HG02884 (cell line): ENCODE measurements around the gene FBXL15.

ENCODE experiments used
- ATAC-seq: cut with Tn5 transposase; IDR thresholded peaks from one replicate; pipeline ENCODE4 v1.9.1; 2021; ENCODE audit warnings: mild to moderate bottlenecking, moderate library complexity; ENCODE audit not compliant: unreplicated experiment

FBXL15 gene

GRCh38 chr10:102397222-102398171, 23.1 kb upstream of the FBXL15 start:
- no peak for ATAC-seq

- ATAC-seq, result no peak
Observed at GRCh38 chr10:102398172-102399020, 22.2 kb upstream of the FBXL15 start.

DNA sequence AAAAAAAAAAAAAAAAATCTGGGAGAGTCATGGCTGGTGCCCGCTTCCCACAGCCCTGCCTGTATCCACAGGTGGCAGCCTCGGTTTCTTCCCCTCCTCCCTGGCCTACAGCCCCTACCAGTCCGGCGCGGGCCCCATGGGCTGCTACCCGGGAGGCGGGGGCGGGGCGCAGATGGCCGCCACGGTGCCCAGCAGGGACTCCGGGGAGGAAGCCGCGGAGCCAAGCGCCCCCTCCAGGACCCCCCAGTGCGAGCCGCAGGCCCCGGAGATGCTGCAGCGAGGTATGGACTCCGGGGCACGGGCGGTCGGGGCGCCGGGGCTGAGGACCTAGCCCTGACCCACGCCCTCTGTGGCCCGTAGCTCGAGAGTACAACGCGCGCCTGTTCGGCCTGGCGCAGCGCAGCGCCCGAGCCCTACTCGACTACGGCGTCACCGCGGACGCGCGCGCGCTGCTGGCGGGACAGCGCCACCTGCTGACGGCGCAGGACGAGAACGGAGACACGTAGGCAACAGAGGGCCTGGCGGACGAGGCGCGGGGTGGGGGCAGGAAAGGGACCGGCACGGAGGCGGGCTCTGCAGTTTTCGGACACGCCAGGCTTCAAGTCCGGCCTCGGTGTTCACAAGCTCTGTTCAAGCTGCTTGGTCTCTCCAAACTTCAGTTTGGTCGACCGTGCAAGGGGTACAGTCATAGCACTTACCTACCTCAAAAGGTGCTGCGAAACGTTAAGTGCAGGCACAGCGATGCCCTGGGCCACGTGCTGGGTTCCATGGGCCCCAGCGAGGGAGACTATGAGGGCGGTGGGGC, 21.2 kb upstream of the FBXL15 start:
- ATAC-seq, result peak; percentile 49

- no peak for ATAC-seq
Observed at GRCh38 chr10:102400076-102400475, 20.6 kb upstream of the FBXL15 start.

GRCh38 chr10:102400598-102401341, 19.9 kb upstream of the FBXL15 start:
- no peak for ATAC-seq

GRCh38 chr10:102401342-102401654, 19.3 kb upstream of the FBXL15 start:
- no peak for ATAC-seq

DNA sequence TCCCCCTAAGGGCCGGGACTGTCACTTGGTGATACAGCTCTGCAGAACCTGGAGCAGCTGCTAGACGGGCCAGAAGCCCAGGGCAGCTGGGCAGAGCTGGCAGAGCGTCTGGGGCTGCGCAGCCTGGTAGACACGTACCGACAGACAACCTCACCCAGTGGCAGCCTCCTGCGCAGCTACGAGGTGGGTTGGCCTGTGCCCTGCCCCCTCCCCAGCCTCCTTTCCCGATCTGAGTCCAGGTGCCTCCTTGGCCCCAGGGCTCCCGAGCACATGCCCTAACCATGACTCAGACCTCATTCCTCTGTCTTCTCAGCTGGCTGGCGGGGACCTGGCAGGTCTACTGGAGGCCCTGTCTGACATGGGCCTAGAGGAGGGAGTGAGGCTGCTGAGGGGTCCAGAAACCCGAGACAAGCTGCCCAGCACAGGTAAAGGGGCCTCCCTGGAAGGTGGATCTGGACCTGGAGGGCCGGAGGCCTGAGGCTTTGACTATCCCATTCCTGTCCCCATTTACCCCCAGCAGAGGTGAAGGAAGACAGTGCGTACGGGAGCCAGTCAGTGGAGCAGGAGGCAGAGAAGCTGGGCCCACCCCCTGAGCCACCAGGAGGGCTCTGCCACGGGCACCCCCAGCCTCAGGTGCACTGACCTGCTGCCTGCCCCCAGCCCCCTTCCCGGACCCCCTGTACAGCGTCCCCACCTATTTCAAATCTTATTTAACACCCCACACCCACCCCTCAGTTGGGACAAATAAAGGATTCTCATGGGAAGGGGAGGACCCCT, 18.7 kb upstream of the FBXL15 start:
- ATAC-seq, result no peak

DNA sequence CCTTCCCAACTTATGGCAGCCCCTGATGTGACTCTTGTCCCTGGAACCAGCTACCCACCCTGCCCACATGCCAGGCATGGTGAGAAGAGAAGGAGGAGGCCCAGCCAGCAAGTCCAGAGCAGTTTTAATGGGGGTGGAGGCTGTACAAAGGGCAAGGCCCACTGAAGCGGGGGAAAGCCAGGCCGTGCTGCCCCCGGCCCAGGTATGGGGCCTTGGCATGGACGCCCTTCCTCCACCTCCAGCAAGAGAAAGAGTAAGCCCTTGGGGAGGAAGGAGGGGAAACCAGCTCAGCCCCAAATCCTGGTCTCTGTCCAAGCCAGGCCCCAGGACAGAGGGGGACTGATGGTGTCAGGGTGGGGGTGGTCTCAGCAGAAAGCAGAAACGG, 18.1 kb upstream of the FBXL15 start:
- no peak for ATAC-seq

DNA sequence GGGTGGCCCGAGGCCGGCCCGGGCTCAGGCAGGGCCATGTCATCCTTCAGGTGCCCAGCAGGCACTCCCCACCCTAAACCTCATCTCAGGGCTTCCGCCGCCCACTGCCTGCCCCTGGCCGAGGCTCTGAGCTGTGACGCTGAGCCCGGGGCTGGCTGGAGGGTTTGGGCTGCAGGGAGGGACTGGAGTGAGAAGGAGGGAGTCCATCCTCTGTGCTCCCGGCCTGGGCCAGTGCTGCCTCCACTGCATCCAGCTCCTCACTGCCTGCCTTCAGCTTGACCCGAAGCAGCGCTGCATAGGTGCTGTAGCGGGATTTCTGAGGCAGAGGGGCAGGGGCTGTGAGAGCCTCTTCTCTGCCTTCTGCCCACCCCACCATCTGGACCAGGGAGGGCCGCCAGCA, 17.5 kb upstream of the FBXL15 start:
- ATAC-seq, result no peak

DNA sequence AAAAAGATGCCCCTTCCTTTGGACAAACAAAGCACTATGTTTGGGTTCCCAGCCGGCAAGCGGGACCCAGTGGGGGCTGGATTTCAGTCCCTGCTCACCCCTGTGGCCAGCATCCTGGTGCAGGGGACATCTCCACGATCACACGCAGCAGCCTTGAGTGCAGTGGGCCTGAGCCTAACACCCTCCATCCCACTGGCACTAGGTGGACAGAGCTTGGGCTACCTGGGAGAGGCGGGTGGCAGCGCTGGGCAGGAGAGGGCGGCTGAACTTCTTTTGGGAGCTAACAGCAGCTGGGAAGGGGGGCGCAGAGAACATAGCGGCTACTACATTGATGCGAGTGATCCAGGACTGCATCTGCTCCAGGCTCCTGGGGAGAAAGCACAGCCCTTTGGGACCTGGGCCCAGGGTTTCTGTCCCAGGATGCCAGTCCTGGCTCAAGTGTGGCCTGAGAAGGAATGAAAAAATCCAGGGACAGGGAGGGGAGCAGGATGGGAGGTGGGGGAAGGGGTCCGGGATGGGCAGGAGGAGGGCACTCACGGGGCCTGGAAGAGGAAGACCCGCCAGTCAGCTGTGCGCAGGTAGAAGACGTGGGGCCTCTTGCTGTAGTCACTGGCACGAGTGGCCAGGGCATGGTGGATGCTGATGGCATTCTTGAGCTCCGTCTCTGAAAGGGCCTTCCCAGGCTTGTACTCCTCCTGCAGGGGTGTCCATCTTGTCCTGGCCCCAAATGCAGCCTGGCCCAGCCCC, 16.1 kb upstream of the FBXL15 start:
- ATAC-seq, result no peak

- ATAC-seq, result no peak
Observed at GRCh38 chr10:102405108-102405571, 15.5 kb upstream of the FBXL15 start.

GRCh38 chr10:102405632-102406031, 15.0 kb upstream of the FBXL15 start:
- ATAC-seq, result no peak

GRCh38 chr10:102406815-102407214, 13.8 kb upstream of the FBXL15 start:
- ATAC-seq, result no peak

GRCh38 chr10:102407425-102408130, 13.1 kb upstream of the FBXL15 start:
- no peak for ATAC-seq

DNA sequence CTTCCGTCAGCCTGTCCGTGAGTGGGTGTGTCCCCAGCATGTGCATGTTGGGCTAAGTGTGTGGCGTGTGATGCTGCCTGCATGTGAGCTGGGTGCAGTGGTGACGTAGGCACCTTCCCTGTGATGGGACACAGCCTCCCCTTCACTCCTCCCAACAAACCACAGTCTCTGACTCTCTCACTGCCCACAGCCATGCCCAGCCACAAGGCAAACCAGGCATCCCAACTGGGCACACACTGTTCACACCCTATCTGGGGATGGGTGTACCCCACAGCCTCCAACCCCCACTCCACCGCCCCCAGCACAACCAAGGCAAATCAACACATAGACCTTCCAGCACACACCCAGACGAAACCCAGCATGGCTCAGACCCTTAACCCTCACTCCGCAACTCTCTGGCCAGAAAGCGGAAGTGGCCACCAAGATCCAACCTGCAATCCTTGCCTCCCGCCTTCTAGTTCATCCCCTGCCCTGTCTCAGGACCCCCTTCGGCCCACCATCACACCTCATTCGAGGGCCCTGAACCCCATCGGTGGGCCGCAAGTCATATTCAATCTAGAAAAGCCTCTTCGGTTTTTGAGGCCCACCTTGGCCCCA, 12.4 kb upstream of the FBXL15 start:
- no peak for ATAC-seq

DNA sequence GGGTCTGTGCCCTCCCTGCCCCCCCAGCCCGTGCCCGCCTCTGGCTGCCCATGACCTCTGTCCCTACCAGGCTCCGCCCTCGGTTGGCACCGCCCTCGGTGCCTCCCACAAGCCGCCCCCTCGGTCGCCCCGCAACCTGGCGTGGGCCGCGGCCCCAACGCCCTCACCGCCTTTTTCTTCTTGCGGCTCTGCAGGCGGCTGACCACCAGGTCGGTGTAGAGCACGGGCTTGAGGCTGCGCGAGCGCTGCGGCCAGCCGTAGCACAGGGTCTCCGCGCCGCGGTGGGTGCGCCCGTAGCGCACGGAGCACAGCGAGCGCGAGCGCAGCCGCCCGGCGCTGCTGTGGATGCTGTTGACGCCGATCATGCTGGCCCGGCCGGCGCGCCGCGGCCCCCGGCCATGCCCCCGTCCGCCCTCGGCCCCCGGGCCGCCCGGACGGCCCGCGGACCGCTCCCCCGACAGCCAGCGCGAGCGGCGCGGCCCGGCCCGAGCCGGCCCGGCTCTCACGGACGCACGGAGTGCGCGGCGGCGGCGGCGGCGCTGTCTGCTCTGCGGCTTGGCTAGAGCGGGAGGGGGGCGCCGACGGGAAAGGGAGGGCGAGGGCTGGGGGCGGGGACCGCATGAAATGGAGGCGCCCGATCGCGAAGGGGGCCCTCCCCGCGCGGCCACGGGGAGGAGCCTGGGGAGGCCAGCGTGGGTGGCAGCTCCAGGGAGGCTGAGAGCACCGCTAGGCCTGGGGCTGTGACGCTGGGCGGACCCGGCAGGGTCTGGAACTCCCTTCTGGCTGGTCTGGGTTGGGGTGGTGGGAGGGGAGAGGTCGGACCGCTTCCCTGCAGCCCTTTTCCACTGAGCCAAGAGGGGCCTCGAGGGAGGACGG, 11.7 kb upstream of the FBXL15 start:
- no peak for ATAC-seq
